Heart left ventricle (tissue), 13 donors: ENCODE data around the gene FURIN.

Source experiments
- POLR2A ChIP-seq, 2 donors: fragments of 450-650 bp; IDR thresholded peaks; one replicate each; pipeline ENCODE4 v1.6.1; 2017; ENCODE audit warnings: antibody characterized with exemption in 2 of 2, mild to moderate bottlenecking in 2 of 2, moderate library complexity in 2 of 2
- TF ChIP-seq, protein P1 (sequence below), 12 donors: fragments of 200-600 bp; sonication (generic) in 4 of 12; IDR thresholded peaks; one replicate each; pipeline versions ENCODE4 v1.5.0 to v1.8.0; 2018 to 2022; ENCODE audit warnings: antibody characterized with exemption in 12 of 12, mild to moderate bottlenecking in 5 of 12
- donor health status: ischemic (EF 13 %, LVEDD 7.1; RV severe dilation, severe dysfunction).
- donor health status: DM: no; HTN: yes; CAD: no.
- donor health status: DM: no; HTN: no; CAD: no.
- donor health status: ischemic (EF 25% LVEDD 6.9; RV normal size, moderate dysfunction).
- donor health status: ischemic (EF 25% LVEDD 5.7; RV mildly dilated, moderate dysfunction).
- donor health status: ischemic (EF 35%, LVEDD 5.7; RV mildly dilated, moderate dysfunction).
- donor health status: nonischemic (EF 11% LVEDD 7.7; RV severe dilation, severe dysfunction).
- donor health status: DM: yes; HTN: yes; CAD: no.
- donor health status: PGD.
- donor health status: ischemic (EF 29% LVEDD 5.4; RV normal size, mild dysfunction).
- donor health status: nonischemic (EF 23%, LVEDD 6.1; RV moderate dilation, normal function).

DNA sequence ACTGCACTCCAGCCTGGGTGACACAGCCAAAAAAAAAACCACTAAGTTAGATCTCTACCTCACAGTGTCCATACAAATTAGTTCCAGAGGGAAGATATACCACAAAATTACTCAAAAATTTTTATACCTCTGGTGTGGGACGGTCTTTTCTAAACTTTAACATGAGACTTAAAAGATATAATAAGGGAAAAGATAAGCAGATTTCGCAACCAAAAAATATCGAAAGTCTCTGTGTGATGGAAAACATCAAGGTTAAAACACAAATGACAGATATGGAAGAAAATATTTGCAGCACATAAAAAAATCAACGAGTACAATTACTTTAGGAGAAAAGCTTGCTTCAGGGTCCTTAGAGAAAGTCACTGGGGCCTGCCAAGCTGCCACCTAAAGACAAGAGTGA, 53.5 kb downstream of the FURIN start:
- TF ChIP-seq, protein P1, sequence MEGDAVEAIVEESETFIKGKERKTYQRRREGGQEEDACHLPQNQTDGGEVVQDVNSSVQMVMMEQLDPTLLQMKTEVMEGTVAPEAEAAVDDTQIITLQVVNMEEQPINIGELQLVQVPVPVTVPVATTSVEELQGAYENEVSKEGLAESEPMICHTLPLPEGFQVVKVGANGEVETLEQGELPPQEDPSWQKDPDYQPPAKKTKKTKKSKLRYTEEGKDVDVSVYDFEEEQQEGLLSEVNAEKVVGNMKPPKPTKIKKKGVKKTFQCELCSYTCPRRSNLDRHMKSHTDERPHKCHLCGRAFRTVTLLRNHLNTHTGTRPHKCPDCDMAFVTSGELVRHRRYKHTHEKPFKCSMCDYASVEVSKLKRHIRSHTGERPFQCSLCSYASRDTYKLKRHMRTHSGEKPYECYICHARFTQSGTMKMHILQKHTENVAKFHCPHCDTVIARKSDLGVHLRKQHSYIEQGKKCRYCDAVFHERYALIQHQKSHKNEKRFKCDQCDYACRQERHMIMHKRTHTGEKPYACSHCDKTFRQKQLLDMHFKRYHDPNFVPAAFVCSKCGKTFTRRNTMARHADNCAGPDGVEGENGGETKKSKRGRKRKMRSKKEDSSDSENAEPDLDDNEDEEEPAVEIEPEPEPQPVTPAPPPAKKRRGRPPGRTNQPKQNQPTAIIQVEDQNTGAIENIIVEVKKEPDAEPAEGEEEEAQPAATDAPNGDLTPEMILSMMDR (IDR thresholded peaks at IDR 0.05), result no peak
- no peak for TF ChIP-seq POLR2A (IDR thresholded peaks at IDR 0.05)
